NCI-H1417 (cell line): ENCODE measurements around the gene PEX5.
"Not testable (repeated sequence)": the region's sequence is repeated elsewhere in the genome, so short reads cannot be mapped to it uniquely, and the experiment has no call there.

Experiments
- DNase-seq, 3 experiments: peaks; one replicate each; lab custom pipeline; 2025; lab: John Stamatoyannopoulos, UW

Gene PEX5

DNA sequence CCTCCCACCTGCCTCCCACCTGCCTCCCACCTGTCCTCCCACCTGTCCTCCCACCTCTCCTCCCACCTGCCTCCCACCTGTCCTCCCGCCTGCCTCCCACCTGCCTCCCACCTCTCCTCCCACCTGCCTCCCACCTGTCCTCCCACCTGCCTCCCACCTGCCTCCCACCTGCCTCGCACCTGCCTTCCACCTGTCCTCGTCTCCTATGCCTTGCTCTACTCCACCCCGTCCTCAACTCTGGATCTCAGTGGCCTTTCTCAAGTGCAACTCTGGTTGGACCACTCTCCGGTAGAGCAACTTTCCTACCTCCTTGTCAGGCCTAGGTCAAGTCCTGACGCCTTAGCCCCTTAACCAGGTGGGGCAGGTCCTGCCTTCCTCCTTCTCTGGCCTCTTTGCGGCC, 29.3 kb upstream of the PEX5 start:
- no peak for DNase-seq

DNA sequence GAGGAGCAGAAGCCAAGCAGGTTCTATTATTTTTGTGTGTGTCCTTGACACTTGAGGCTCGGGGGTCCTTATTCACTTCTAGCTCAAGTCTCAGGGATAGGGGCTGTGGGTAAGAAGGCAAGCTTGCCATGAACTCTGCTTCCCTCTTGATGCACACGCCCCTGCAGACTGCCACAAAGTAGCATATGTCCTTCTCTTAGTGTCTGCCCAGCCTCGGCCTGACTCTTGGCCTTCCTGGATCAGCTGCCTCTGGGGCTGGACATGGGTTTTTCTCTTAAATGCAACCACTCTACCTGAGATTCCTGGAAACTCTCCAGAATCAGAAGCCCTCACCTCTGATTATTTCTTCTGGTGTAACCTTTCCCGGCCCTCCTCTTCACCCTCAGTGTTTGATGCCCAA, 28.2 kb upstream of the PEX5 start:
- no peak for DNase-seq

DNA sequence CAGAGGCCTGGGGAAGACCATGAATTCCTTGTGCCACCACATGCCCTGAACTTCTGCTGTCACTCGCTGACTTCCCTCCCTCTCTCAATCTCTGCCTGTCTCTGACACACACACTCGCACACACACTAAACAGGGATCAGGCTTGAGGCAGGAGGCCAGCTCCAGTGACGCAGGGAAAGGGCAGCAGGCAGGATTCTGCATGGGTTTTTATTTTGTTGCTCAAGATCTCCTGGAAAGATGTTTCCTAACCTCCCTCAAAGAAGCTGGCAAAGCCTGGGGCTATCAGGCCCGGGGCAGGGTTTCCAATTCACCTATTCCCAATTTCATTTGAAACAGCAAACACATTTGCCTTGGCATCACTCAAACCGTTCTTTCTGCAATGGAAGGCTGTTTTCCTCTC, 27.7 kb upstream of the PEX5 start:
- DNase-seq = no peak

DNA sequence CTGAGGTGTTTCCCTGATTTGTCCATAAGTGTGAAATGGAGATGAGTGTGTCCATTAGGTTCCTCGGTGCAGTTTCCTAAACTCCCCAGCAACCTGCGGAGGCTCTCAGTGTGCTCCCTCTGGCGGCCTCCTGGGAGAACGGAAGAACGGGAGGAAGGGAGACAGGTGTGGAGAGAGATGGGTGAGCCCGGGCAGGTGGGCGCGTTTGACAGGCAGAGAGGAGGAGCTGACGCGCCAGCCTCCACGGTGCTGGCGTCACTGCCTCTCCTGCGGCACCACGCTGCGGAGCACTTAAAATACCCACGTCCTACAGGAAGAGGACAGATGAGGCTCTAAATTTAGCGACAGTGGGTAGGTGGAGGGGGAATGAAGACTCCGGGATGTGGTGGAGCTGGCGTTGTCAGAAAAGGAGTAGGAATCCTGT, 26.8 kb upstream of the PEX5 start:
- peak; percentile 72 to 91 (median 87) for DNase-seq

DNA sequence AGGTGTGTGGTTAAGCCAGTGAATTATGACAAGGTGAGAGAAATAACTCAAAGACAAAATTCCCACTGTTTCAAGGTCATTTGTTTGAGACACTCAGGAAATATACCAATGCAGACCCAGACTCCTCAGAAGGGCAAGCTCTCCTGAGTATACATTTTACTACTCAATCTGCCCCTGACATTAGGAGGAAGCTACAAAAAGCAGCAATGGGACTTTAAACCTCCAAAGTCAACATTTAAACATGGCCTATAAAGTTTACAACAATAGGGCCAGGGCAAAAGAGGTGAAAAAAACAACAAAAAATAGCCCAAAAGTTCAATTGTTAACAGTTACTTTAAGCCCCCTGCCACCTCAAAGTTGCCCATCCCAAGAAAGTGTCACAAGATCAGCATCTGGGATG, 19.5 kb upstream of the PEX5 start:
- DNase-seq = no peak

DNA sequence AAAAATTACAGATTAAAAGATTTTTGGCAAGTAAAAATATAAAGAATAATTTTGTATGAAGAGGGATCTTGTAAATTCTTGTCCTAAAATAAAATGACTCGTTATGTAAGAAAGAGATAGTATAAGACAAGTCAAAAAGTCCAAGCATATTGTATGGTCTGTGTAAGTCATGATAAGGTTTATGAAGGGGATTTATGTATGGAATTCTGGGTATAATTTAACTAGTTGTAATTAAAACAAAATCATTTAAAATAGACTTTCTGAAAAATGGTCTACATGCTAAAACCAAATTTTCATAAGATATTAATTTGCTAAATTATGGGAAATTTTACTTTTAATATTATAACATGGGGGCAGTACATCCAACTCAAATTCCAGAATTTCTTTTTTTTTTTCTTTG, 17.6 kb upstream of the PEX5 start:
- no peak for DNase-seq

DNA sequence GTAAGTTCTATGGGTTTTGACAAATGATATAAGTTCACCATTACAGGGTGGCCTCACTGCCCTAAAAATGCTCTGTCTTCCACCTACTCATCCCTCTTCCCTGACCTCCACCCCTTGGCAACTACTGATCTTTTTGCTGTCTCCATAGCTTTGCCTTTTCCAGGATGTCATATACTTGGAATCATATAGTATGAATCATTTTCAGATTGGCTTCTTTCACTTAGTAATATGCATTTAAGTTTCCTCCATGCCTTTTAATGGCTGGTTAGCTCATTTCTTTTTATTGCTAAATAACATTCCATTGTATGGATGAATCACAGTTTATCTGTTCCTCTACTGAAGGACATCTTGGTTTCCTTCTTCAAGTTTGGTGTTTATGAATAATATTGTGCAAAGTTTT, 14.0 kb upstream of the PEX5 start:
- DNase-seq = no peak

DNA sequence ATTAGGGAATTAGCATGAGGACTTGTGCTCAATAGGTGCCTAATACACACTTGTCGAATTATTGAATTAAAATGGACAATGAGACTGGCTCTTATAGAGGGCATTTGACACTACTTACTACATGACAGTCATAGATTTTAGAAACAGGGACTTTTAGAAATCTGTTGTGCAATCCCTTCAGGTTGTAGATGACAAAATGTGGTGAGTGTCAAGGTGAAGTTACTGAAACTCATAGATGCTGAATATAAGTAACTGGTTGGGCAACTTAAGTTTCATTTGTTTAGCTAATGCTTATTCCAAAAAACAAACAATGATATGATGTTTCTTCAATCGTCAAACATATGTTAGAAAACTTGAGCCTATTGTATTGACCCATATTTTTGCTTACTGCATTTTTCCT, 12.9 kb upstream of the PEX5 start:
- no peak for DNase-seq

DNA sequence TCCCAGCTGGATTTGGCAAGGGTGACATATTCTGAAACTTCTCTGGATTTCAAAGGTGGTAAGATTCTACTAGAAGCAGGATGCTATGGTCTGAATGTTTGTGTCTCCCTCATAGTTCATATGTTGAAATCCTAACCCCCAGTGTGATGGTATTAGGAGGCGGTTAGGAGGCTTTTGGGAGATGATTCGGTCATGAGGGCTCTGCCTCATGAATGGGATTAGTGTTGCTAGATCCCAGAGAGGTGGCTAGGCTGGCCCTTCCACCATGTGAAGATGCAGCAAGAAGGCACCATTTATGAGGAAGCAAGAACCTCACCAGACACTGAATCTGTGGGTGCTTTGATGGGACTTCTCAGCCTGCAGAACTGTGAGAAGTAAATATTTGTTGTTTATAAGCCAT, 11.0 kb upstream of the PEX5 start:
- DNase-seq = no peak

DNA sequence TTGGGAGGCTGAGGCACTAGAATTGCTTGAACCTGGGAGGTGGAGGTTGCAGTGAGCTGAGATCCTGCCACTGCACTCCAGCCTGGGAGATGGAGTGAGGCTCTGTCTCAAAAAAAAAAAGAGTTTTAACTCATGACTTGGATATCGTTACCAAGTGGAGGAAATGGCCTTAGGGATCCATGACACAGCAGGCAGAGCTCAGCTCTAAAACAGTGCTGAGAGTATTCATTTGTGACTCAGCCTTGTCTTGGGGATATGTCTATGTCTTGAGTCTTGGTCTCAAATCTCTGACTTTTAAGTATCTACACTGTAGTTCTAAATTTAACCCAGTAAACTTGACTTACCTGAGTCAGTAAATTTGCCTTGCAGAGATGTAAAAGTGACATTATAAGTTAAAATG, 8.8 kb upstream of the PEX5 start:
- DNase-seq = no peak

DNA sequence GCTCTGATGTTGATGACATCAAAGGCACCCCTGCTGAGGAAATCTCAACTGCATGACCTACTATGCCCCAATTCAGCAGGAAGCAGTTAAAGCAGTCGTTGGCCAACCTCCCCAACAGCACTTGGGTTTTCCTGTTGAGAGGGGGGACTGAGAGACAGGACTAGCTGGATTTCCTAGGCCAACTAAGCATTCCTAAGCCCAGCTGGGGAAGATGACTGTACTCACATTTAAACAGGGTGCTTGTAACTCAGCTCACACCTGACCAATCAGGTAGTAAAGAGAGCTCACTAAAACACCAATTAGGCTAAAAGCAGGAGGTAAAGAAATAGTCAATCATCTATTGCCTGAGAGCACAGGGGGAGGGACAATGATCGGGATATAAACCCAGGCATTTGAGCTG, 3.4 kb upstream of the PEX5 start:
- not testable (repeated sequence) for DNase-seq

DNA sequence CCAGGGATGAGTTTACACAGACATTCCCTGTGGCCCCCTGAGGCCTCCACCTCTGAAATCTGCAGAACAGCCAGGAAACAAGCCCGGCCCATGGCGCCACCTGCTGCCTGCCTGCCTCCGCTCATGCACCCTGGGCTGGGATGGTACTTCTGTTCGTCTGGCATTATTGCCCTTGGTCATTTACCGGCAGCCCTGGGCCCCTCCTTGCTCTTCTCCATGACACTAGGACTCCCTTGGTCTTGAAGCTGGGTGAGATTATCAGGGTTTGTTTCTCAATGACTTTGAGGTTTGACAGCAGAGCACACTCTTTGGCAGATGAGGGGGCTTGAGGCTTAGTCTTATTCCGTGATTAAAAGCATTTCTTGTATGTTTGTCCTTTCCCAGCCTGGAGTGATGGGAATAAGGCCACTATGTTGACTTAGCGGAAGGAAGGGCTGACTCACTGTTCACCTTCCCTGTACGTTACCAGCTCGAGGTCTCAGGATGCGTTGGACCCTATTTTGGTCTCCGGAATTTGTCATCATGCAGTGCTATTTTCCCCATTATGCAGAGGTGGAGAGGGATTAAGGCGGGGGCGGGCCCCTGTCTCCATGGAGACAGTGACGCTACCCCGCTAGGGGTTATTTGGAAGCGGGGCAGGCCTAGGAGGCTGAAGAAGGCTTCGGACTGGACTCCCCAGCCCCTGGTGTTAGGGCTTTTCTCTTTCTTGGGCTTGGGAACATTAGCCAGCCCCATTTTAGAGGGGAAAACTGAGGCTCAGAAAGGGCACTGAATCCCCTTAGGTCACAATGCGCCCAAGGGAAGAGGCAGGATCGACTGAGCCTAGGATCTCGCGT, 706 bp upstream of the PEX5 start:
- DNase-seq = peak; percentile 56 to 83 (median 78)

DNA sequence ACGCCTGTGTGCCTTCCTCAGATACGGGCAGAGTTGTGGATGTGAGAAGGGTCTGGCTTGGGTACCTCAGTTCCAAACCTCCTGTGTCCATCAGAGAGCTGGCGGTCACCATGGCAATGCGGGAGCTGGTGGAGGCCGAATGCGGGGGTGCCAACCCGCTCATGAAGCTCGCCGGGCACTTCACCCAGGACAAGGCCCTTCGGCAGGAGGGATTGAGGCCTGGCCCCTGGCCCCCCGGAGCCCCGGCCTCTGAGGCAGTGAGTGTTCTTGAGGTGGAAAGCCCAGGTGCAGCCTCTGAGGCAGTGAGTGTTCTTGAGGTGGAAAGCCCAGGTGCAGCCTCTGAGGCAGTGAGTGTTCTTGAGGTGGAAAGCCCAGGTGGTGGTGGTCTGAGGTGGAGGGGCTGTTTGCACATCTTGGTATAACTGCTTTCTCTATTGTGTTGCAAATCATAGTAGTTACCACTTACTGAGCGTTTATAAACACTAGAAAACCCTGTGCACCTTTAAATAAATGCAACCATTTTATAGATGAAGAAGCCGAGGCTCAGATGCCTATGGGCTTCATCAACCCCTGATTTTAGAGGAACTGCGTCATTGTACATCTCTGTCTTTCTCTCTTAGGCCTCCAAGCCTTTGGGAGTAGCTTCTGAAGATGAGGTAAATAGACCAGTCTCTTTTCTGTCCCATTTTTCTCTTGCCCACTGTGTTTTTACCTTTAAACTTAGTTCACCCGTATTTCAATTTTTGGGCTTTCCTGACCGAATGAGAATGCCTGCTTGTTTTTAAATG, 976 bp downstream of the PEX5 start:
- peak; percentile 48 to 81 (median 79) for DNase-seq

DNA sequence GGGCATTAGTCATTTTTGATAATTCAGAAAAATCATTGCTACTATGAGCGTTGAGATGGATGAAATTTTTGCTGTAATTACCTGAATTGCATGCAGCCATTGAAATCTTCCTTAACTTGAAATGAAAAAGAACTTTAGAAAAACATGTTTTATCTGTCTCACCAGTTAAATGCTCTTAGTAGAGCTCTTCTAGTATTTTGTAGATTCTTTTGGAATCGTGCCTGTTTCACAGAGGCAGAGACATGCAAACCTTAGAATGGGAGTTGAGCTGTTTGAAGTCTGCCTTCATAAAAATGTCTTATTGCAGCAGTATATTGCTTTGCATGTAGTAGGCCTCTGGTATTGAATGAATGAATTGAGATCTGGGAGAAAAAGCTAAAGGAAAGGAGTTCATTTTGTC, 4.2 kb downstream of the PEX5 start:
- no peak for DNase-seq

DNA sequence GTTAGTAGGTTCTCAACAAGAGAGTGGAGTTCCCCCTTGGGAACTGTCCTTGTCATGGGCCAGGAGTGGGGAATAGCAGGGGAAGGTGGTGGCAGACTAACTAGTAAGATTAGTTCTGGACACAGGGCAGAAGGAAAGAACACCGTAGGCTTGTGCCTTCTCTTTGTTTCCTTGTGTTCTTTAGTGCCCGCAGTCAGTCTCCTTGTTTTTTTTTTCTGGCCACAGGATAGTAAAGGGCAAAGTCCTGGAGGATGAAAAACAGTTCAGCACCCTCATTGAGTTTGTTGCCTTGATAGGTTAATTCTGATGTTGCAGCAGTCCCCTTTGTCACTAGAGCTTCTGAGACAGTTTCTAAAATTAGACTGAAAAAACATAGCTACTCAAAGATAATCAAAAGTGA, 8.4 kb downstream of the PEX5 start:
- peak in 1 of 3 experiments; percentile 21 for DNase-seq

DNA sequence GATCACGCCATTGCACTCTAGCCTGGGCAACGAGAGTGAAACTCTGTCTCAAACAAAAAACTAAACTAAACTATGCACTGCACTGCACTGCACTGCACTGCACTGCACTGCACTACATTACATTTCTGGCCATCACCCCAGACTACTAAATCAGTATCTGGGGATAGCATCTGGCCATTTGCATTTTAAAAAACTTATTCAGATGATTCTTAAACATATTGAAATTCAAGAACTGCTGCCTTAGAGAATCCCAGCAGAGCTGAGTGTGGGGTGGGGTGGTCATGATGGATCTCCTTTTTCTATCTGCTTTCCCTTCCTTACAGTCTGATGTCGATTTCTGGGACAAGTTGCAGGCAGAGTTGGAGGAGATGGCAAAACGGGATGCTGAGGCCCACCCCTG, 13.6 kb downstream of the PEX5 start:
- DNase-seq = no peak

DNA sequence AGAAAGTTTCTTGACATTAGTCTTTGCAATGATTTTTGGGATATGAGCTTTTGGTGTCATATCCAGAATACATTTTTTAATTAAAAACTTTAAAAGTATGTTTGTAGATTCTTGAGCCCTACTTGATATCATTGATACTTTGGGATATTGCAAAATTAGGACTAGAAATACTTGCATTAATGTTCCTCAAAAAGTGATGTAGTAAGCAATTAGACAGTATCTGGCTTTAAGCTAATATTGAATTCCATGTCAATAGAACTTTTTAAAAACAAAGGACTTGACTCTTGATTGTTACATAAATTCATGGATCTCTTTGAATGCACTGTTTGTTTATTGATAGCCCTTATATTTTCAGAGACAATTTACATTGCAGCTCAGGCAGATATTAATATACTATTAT, 15.6 kb downstream of the PEX5 start:
- no peak for DNase-seq

DNA sequence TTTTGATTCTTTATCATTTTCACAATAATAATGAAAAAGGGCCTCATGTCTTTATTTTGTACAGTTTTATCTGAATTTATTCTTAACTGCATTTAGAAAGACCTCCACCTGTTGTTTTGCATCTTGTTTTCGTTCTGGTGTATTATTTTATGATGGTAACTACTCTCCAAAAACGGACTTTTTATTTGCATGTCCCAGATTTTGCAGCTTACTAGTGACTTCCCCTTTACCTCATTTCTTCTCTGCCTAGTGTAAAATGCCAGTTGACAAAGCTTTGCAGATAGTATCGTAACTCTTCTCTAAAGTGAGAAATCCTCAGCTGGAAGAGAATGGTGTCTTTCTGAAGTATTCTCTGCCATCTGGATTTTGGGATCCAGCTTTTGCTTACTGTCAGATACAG, 17.2 kb downstream of the PEX5 start:
- DNase-seq = no peak

DNA sequence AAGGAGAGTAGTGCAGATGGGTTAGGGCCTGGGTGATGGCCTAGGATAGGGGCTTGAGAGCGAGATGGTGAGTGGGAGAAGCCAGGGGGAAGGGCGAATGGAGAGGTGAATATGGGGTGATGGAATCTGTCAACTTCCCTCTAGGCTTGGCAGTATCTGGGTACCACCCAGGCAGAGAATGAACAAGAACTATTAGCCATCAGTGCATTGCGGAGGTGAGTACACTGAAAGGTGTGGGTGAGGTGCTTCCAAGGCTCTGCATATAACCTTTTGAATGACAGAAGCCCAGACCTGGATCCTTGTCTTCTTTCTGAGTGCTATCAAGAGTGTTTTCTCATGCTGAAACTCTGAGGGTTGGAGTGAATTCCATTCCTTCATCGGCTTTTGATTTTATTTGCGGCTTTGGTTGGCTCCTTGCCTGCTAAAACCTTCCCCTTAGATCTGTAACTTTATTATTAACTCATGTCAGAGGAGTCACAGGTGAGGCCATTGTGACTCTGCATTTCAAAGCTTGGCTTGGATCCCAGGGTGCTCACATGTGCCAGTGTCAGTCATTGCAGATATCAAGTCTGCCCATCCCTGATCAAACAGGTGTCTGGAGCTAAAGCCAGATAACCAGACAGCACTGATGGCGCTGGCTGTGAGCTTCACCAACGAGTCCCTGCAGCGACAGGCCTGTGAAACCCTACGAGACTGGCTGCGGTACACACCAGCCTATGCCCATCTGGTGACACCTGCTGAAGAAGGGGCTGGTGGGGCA, 18.6 kb downstream of the PEX5 start:
- DNase-seq = no peak

DNA sequence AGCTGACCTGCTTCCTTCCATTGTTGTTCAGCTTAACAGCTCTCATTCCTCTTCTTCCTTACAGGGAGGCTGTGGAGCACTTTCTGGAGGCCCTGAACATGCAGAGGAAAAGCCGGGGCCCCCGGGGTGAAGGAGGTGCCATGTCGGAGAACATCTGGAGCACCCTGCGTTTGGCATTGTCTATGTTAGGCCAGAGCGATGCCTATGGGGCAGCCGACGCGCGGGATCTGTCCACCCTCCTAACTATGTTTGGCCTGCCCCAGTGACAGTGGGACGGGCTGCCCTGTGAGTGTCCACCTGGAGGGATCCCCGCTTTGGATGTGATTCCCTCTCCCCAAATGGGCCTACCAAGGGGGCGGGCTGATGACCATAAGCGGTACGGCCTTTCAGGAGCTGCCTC, 20.5 kb downstream of the PEX5 start:
- no peak for DNase-seq

DNA sequence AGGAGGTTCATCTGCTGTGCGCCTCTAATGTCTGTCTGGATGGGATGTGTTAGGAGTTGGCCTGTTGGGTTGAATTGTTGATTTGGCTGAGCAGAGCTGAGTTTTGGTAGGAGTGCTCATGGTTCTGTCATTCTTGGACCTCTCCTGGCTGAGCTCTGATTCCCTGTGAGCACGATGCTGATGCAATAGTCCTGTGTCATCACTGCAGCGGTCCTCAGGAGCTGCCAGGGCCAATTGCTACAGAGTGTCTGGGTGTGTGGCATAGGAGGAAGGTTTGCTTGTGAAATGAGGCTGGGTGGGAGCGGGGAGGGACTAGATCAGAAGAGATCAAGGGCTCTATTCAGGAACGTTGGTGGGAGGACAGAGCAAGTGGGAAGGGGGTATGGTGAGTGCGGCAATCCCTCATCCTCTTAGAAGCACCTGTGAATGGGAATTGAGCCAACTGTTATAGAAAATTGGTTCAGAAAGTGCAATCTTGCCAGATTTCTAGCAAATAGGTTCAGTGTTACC, 21.2 kb downstream of the PEX5 start:
- no peak for DNase-seq

DNA sequence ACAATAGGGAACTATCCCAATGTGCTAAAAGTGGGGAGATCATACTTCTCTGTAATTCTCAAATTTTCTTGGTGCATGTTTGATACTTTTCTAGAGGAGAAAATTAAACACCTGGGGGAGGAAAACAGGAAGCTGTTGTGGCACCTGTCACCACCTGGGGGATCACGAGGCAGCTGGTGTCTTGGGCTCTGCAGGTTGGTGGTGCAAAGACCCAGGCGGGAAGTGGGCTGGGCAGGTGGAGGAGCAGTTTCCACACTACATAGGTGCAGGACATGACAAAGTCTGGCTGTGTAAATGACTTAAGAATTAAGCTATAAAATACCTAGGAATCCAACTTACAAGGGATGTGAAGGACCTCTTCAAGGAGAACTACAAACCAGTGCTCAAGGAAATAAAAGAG, 23.2 kb downstream of the PEX5 start:
- no peak for DNase-seq

DNA sequence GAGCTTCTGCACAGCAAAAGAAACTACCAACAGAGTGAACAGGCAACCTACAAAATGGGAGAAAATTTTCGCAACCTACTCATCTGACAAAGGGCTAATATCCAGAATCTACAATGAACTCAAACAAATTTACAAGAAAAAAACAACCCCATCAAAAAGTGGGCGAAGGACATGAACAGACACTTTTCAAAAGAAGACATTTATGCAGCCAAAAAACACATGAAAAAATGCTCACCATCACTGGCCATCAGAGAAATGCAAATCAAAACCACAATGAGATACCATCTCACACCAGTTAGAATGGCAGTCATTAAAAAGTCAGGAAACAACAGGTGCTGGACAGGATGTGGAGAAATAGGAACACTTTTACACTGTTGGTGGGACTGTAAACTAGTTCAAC, 24.3 kb downstream of the PEX5 start:
- DNase-seq = not testable (repeated sequence)
